GM18502 (cell line): Measurements from ENCODE around the gene TAGAP.
"Not testable (repeated sequence)": the region's sequence is repeated elsewhere in the genome, so short reads cannot be mapped to it uniquely, and the experiment has no call there.

Source experiments
- ATAC-seq: cut with Tn5 transposase; IDR thresholded peaks from one replicate; pipeline ENCODE4 v1.9.1; 2021; ENCODE audit warnings: mild to moderate bottlenecking; ENCODE audit not compliant: unreplicated experiment, poor library complexity

The TAGAP gene

DNA sequence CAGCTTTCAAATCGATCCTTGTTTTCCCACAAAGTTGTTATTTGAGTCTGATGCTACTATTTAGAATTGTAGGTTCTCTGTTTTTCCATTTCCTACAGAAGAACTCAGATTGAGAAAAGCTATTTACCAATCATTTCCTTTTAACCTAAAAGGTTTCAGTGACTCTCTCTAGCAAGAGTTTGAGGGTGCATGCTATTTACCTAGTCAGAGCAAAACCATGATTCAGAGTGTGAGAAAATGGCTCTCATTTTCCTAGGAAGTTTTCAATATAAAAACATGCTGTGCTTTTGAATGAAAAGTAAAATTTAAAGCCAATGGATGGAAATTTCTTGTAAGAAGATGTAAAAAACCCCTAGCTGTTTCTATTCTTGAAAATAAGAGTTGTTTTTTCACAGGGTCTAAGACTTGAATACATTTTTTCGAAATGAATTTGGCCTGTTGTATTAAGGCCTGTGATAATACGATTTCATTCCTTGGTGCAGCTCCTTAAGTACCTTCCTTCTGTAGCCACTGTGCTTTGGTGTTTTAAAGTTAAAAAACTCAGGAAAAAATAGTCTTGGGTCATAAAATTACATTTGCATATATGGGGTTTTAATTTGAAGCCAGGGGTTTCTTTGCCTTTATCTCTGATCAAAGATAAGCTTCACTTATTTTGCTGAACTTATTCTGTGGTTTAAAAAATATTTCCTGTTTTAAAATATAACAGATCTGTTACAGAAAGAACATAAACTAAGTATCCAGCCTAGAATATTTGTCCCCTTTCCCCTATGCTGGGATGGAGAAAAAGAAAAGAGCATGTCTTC, 26.8 kb downstream of the TAGAP start:
- peak; percentile 54 for ATAC-seq

DNA sequence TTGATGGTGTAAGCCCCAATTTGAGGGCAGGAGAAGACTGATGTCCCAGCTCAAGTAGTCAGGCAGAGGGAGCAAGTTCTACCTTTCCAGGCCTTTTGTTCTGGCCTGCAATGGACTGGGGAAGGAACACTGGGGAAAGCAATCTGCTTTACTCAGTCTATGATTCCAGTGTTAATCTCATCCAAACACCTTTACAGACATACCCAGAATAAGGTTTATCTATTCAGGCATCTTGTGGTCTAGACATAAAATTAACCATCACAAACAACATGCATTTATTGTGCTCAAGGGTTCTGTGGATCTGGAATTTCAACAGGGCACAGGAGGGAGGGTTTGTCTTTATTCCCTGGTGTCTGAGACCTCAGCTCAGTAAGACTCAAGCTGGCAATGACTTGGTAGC, 30.4 kb downstream of the TAGAP start:
- no peak for ATAC-seq

DNA sequence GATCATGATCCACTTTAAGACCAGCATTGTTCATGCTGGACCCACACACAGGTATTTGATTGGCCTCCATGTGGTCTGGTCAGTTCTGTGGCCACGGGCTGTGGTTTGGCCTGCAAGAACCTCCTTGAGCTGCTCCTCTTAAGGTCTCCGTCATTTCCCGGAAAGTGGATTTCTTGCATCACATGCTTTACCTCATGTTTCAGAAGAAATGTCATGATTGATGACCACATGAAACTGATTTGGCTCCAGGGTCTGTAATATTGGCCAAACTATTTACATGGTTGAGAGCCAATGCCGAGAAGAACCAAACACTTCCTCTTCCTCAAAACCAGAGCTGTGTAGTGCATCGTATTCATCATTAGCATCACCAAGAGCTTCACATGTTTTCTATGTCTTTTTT, 31.6 kb downstream of the TAGAP start:
- no peak for ATAC-seq

DNA sequence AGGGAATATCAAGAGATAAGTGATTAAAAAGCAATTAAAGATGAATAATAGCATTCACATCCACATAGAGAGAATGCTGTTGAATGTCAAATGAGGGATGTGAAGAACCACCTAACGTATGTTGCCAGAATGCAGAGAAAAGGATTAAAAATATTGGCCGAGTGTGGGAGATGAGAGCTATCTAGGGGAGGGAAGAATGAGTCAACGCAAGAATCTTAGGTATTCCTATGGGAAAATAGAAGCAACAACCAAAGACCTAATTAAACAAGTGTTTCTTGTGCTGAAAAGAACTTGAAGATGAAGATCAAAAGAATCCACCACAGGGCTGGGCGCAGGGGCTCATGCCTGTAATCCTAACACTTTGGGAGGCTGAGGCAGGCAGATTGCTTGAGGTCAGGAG, 32.6 kb downstream of the TAGAP start:
- ATAC-seq: no peak

DNA sequence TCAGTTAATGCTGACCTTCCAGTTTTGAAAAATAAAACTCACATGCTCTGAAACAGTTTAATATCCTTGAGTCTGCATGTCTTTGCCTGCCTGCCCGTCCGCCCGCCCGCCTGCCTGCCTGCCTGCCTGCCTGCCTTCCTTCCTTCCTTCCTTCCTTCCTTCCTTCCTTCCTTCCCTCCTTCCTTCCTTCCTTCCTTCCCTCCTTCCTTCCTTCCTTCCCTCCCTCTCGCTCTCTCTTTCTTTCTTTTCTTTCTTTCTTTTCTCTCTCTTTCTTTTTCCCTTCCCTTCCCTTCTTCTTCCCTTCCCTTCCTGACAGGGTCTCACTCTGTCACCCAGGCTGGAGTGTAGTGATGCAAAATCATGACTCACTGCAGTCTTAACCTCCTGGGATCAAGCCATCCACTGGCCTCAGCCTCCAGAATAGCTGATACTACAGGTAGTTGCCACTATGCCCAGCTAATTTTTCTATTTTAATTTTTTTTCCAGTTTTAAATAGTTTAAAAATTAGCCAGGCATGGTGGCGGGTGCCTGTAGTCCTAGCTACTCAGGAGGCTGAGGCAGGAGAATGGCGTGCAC, 34.7 kb downstream of the TAGAP start:
- ATAC-seq: not testable (repeated sequence)

DNA sequence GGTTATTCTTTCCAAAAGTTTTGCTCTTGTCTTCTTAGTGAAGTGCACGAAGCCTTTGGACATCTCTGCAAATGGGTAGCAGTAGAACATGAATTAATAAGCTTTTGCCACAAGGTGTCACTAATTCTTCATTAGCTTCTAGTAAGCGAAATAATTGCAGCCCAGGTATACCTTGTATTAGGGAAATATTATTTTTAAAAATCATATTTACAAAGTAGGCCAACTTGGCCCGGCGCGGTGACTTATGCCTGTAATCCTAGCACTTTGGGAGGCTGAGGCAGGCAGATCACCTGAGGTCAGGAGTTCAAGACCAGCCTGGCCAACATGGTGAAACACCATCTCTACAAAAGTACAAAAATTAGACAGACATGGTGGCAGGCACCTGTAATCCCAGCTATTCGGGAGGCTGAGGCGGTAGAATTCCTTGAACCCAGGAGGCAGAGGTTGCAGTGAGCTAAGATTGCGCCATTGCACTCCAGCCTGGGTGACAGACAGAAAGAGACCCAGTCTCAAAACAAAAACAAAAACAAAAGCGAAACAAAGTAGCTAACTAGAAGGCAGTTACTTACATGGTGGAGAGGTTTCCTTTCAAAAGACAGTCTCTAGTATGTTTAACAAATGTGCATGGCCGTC, 36.0 kb downstream of the TAGAP start:
- peak; percentile 77 for ATAC-seq

DNA sequence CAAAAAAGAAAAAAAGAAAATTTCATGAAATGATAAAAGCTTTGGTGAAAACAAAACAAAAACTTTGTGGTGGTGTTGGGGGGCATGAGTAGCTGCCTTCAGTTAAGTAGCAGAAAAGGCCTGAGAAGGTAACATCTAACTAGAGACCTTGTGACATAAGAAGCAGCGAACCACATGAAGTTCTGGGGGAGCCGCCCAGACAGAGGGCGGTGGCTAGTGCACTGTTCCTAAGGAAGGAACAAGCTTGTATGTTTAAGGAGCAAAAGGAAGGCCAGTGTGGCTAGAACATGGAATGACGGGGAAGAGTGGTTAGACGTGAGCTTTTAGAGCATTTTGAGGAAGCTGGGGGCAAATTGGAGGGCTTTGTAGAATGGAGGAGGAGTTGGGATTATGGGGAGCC, 37.3 kb downstream of the TAGAP start:
- ATAC-seq: no peak

DNA sequence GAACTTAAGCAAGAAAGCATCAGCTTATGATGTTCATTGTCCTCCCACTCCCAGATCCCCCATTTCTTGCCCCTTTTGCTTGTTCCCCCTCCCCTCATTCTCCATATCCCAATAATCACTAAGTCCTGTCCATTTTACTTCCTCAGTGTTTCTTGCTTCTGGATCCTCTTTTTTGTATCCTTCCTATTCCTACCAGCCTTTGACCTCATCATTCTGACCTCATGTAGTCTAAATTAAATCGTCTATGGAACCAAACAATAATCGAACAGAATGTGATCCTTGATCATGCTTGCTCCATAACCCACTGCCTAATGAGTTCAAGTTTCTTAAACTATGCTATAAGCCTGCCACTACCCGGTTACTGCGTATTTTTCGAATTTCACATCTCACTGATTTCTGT, 39.4 kb downstream of the TAGAP start:
- no peak for ATAC-seq

DNA sequence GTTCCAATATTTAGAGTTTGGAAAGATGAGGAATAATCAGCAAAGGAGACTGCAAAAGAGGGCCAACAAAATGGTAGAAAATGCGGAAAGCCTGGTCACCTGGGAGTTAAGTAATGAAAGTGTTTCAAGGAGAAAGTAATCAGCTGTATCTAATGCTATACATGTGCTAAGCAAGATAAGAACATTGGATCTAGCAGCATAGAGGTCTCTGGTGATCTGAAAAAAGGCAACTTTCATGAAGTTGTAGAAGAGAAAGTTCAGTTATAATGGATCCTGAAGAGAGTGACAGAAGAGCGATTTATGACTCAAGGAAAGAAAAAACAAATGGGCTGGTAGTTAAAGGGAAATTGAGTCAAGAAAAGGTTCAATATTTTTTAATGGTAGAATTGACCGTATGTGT, 40.2 kb downstream of the TAGAP start:
- ATAC-seq: no peak

DNA sequence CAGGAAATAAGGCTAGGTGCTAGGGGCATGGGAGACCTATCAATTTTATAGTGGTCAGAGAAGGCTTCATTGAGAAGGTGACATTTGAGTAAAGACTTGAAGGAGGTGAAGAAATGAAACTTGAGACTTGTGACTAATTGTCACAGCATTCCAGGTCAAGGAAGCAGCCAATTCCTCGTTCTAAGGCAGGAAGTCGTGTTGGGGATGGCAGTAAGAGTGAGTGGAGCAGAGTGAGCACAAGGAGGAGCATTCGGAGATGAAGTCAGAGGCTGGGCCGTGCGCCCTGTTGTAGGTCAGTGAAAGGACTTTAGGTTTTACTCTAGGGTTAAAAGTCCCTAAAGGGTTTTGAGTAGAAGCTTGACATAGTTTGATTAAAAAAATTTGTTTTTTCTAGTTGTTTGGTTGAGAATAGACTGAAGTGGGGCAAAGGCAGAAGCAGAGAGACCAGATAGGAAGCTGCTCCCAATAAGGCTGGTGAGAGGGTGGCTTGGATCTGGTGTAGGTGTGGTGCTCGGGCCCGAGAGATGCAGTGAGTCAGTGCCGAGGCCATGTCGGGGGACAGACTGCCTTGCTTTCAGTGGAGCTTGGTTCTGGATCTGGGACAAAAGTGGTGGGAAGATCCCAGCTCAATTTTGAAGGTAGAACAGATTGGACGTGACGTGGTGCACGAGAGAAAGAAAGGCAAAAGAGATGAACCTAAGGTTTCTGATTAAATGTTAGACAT, 42.2 kb downstream of the TAGAP start:
- ATAC-seq: no peak

DNA sequence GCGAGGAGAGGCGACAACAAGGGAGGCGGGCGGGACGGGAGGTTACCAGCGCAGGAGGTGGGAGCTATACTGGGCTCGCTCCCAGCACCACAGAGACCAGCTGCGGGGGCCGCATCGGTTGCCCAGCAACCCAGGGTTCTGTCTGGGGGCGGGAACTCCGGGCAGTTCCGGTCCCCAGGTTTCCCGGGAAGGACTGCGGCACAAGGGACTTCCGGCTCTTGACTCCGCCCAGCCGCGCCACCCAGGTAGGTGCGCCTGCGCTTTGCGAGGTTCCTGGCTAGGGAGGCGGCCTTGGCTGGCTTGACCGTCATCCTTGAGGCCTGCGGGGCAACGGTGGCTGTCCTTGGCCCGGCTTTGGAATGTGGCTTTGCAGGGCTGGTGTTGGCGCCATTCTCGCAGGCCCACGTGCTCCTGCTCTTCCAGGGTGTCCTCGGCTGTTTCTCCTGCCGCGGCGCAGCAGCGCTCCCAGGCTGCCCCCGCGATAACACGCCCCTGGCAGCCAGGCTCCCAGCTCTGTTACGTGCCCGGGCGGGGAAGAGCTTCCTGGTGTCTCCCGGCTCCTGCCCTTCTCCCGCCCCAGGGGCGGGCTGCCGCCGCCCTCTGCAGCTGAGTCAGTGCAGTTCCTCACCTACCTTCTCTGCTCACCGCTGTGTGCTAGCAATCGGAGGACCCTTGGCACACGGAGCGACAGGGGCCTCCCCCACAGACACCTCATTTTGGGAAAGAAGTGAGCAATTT, 45.0 kb downstream of the TAGAP start, which contains the start of gene RSPH3:
Gene RSPH3, minus strand, starts transcription at position 537 of the 738 bp plus-strand sequence. CDS start 652 bp downstream, outside the sequence.
- peak; percentile 93 for ATAC-seq

DNA sequence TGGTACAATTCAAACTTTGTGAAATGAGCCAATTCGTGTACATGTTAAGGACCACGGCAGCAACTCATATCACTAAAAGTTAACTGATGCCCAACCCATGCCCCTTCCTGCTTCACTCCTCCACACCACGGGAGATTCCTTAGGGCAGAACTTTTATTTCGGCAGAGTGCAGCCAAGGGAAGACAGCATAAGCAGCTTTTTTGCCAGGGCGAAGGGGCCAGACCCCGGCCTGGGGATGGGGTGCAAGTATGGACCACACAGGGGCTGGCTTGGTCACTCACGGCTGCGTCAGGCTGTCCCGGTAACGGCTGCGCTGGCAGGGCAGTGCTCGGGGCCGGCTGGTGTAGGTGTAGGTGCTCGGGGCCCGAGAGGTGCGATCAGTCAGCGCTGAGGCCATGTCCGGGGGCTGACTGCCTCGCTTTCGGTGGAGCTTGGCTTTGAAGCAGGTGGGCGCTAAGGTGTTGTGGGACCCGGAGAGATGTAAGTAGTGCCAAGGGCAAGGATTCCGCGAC, 45.6 kb downstream of the TAGAP start:
- peak; percentile 32 for ATAC-seq

DNA sequence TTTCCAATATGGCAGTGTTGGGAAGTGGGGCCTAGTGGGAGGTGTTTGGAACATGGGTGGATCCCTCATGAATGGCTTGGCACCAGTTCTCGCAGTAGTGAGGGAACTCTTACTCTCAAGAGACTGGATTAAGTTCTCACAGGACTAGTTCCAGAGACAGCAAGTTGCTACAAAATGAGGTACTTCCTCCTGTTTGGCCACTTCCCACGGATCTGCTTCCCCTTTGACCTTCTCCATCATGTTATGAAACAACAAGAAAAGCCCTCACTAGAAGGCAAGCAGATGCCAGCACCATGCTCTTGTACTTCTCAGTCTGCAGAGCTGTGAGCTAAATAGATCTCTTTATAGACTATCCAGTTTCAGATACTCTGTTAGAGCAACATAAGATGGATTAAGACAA, 47.9 kb downstream of the TAGAP start:
- no peak for ATAC-seq

DNA sequence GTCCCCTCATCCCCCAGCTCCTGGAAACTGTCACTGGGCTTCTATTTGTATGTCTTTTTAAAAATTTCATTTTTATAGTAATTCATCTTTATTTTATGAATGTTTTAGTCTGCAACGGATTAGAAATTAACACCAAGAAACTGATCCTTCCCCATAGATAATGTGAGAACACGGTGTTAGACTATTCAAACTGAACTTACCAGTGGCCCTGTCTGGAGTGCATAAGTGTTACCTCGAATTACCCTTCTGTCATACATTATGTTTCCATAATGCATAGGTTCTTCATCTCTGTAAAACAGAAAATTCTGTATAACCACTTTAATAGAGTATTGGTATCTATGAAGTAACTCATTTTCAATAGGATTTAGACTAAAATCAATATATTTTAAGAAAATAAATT, 51.2 kb downstream of the TAGAP start:
- no peak for ATAC-seq

DNA sequence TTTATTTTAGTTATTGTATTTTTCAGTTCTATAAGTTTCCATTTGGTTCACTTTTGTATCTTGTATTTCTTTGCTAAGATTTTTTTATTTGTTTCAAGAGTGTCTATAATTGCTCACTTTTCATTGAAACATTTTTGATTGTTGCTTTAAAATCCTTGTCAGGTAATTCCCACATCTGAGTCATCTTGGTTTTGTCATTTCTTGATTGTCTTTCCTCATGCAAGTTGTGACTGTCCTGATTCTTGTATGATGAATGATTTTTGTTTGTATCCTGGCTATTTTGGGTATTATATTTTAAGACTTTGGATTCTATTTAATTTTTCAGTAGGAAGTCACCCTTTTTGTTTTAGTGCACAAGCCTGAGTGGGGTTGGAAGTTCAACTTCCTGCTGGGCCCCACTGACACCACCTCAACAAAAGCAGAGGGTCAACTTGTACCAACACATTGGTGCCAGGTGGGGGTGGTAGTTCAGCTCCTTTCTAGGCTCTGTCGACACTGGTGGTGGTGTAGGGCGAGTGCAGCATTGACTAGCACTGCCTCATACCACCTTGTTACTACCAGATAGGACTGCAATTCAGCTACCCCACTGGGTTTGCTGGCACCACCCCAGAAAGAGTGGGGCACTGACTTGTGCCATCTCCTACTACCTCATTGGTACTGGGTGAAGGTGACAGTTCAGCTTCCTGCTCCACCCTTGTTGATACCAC, 53.6 kb downstream of the TAGAP start:
- no peak for ATAC-seq

DNA sequence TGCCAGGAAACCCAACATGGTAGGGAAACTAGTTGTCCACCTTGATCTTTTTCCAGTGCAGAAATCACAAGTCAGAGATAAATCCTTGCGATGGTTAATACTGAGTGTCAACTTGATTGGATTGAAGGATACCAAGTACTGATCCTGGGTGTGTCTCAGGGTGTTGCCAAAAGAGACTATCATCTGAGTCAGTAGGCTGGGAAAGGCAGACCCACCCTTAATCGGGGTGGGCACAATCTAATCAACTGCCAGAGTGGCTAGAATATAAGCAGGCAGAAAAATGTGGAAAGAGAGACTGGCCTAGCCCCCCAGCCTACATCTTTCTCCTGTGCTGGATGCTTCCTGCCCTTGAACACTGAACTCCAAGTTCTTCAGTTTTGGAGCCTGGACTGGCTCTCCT, 55.1 kb downstream of the TAGAP start:
- not testable (repeated sequence) for ATAC-seq

DNA sequence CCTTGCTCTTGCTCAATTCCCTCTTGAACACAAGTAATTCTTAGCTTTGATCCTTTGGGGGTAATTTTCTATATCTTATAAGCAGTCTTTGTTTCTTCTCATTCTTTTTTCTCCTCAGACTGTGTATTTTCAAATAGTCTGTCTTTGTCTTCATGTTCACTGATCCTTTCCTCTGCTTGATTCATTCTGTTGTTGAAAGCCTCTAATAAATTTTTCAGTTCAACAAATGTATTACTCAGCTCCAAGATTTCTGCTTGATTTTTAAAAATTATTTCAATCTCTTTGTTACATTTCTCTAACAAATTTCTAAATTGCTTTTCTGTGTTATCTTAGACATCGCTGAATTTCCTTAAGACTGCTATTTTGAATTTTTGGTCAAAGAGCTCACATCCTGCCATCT, 56.3 kb downstream of the TAGAP start:
- no peak for ATAC-seq

DNA sequence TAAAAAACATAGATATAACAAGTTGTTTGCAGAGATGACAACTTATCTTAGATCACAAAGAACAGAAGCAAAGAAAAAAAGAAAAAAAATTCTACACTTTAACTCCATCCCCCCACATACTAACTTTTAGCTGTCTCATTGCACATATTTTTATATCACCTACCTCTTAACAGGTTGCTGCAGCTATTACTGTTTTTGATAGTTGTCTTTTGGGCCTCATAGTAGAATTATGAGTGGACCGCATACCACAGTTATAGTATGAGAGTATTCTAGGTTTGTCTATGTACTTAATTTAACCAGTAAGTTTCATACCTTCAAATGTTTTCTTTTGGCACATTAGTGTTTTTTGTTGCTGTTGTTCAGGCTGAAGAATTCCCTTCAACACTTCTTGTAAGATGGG, 57.1 kb downstream of the TAGAP start:
- no peak for ATAC-seq
